IMR-90 (cell line): ENCODE results near the gene NEUROD2. TPM values are rescaled to one million over a fixed set of nuclear protein-coding genes. Genes with fewer than 3 reads are reported as not detected.

Experiments
- ATAC-seq: fragments of 200-7000 bp; cut with Tn5 transposase; 2 replicates; pipeline ENCODE4 v1.9.1; 2020; ENCODE audit warnings: low read depth, mild to moderate bottlenecking, moderate library complexity
- BruUV-seq: library from RNA; stranded (reverse); fragments of 400-500 nt; replicated peaks from 2 replicates; lab custom pipeline; 2021; lab: Mats Ljungman, UMichigan
- CTCF ChIA-PET: fragments of 300-600 bp; formaldehyde crosslinking; extraction: SDS; loops from one replicate; lab custom pipeline; 2021; ENCODE audit warnings: antibody characterized with exemption; lab: Yijun Ruan, JAX
- POLR2A ChIA-PET: fragments of 300-600 bp; sonication (Branson Sonifier 250); formaldehyde crosslinking; loops from one replicate; lab custom pipeline; 2022; ENCODE audit warnings: antibody characterized with exemption; ENCODE audit not compliant: unreplicated experiment; lab: Charles Lee
- DNase-seq: peaks from one replicate; pipeline ENCODE4 v3.0.0; 2013
- H2AFZ ChIP-seq: replicated peaks from 2 replicates; pipeline ENCODE3; 2013; ENCODE audit warnings: low read length, mild to moderate bottlenecking; ENCODE audit not compliant: poor library complexity
- H2AK5ac ChIP-seq: 2 replicates; pipeline ENCODE4 v1.6.1; 2013; ENCODE audit warnings: low read depth, low read length, inconsistent platforms
- H2AK9ac ChIP-seq: replicated peaks from 2 replicates; pipeline ENCODE3; 2013; ENCODE audit warnings: mild to moderate bottlenecking, low read depth, low read length, moderate library complexity; ENCODE audit not compliant: poor library complexity
- H2BK120ac ChIP-seq: 2 replicates; pipeline ENCODE4 v1.6.1; 2013; ENCODE audit warnings: low read depth, low read length, inconsistent platforms
- H2BK15ac ChIP-seq: 3 replicates; pipeline ENCODE4 v1.6.1; 2013; ENCODE audit warnings: low read depth, low read length, inconsistent platforms
- H2BK20ac ChIP-seq: 2 replicates; pipeline ENCODE4 v1.6.1; 2013; ENCODE audit warnings: low read depth, mild to moderate bottlenecking, inconsistent platforms, low read length, moderate library complexity
- H2BK5ac ChIP-seq: 2 replicates; pipeline ENCODE4 v1.6.1; 2013; ENCODE audit warnings: mild to moderate bottlenecking, low read depth, low read length, inconsistent platforms; ENCODE audit not compliant: poor library complexity, severe bottlenecking
- H3K14ac ChIP-seq: replicated peaks from 2 replicates; pipeline ENCODE4 v1.6.1; 2013; ENCODE audit warnings: low read depth, low read length, inconsistent platforms
- H3K18ac ChIP-seq: 2 replicates; pipeline ENCODE4 v1.6.1; 2013; ENCODE audit warnings: low read depth, low read length, control low read depth
- H3K23ac ChIP-seq: 2 replicates; pipeline ENCODE4 v1.6.1; 2013; ENCODE audit warnings: low read depth, low read length, inconsistent platforms
- H3K27ac ChIP-seq: 2 replicates; pipeline ENCODE4 v1.5.1; 2013; ENCODE audit warnings: mild to moderate bottlenecking, control low read depth, low read length; ENCODE audit not compliant: insufficient read depth
- H3K27me3 ChIP-seq: 2 replicates; pipeline ENCODE4 v1.6.1; 2013; ENCODE audit warnings: low read length; ENCODE audit not compliant: control insufficient read depth, insufficient read depth
- H3K36me3 ChIP-seq: 2 replicates; pipeline ENCODE4 v1.6.1; 2013; ENCODE audit warnings: low read length, mixed read lengths; ENCODE audit not compliant: control insufficient read depth, insufficient read depth
- H3K4ac ChIP-seq: 2 replicates; pipeline ENCODE4 v1.6.1; 2013; ENCODE audit warnings: low read depth, low read length, inconsistent platforms
- H3K4me1 ChIP-seq: 2 replicates; pipeline ENCODE4 v1.6.1; 2013; ENCODE audit warnings: low read length, mixed read lengths; ENCODE audit not compliant: control insufficient read depth, insufficient read depth
- H3K4me2 ChIP-seq: 2 replicates; pipeline ENCODE4 v1.6.1; 2013; ENCODE audit warnings: low read depth, mild to moderate bottlenecking, control low read depth, low read length, moderate library complexity
- H3K4me3 ChIP-seq: 2 replicates; pipeline ENCODE4 v1.5.1; 2013; ENCODE audit warnings: low read depth, mild to moderate bottlenecking, control low read depth, low read length, moderate library complexity; ENCODE audit not compliant: insufficient read depth
- H3K56ac ChIP-seq: 2 replicates; pipeline ENCODE4 v1.6.1; 2013; ENCODE audit warnings: low read length, inconsistent platforms; ENCODE audit not compliant: insufficient read depth; ENCODE audit errors: extremely low read depth
- H3K79me1 ChIP-seq, 2 experiments: 2 replicates each; pipeline ENCODE4 v1.6.1; 2013; ENCODE audit warnings: low read length in 2 of 2, inconsistent platforms in 1 of 2, low read depth in 1 of 2
- H3K9ac ChIP-seq: 2 replicates; pipeline ENCODE4 v1.6.1; 2013; ENCODE audit warnings: low read depth, low read length, control low read depth
- H3K9me1 ChIP-seq: 2 replicates; pipeline ENCODE4 v1.6.1; 2013; ENCODE audit warnings: low read length, inconsistent platforms; ENCODE audit not compliant: insufficient read depth
- H3K9me3 ChIP-seq: 2 replicates; pipeline ENCODE4 v1.6.1; 2013; ENCODE audit warnings: low read length; ENCODE audit not compliant: control insufficient read depth, insufficient read depth
- H4K20me1 ChIP-seq: 2 replicates; pipeline ENCODE4 v1.6.1; 2013; ENCODE audit warnings: low read length, inconsistent platforms; ENCODE audit not compliant: insufficient read depth
- H4K5ac ChIP-seq: 2 replicates; pipeline ENCODE4 v1.6.1; 2013; ENCODE audit warnings: mild to moderate bottlenecking, low read depth, low read length, control low read depth
- H4K8ac ChIP-seq, 2 experiments: 2 replicates each; pipeline ENCODE4 v1.6.1; 2013; ENCODE audit warnings: low read depth in 2 of 2, low read length in 2 of 2, control low read depth in 1 of 2, inconsistent platforms in 1 of 2
- H4K91ac ChIP-seq: 2 replicates; pipeline ENCODE4 v1.6.1; 2013; ENCODE audit warnings: low read depth, low read length, inconsistent platforms; ENCODE audit not compliant: insufficient read depth
- BHLHE40 ChIP-seq: fragments of 150-350 bp; IDR thresholded peaks from 2 replicates; pipeline ENCODE4 v1.6.1; 2016; ENCODE audit warnings: mild to moderate bottlenecking, low read depth, low read length
- CHD1 ChIP-seq: IDR thresholded peaks from 2 replicates; pipeline ENCODE4 v1.6.1; 2012; ENCODE audit warnings: low read depth, low read length, improper control_type of control experiment
- MAZ ChIP-seq: IDR thresholded peaks from 2 replicates; pipeline ENCODE4 v1.6.1; 2012; ENCODE audit warnings: low read depth, mild to moderate bottlenecking, low read length, improper control_type of control experiment, moderate library complexity, borderline replicate concordance
- MXI1 ChIP-seq: IDR thresholded peaks from 2 replicates; pipeline ENCODE4 v1.6.1; 2012; ENCODE audit warnings: low read depth, mild to moderate bottlenecking, low read length, moderate library complexity, borderline replicate concordance
- NFE2L2 ChIP-seq: fragments of 150-350 bp; IDR thresholded peaks from 2 replicates; pipeline ENCODE4 v1.6.1; 2016; ENCODE audit warnings: low read depth, mild to moderate bottlenecking, low read length
- RAD21 ChIP-seq: IDR thresholded peaks from 2 replicates; pipeline ENCODE4 v1.6.1; 2012; ENCODE audit warnings: low read length, improper control_type of control experiment
- RFX5 ChIP-seq: IDR thresholded peaks from 2 replicates; pipeline ENCODE4 v1.8.0; 2012; ENCODE audit warnings: low read depth, mild to moderate bottlenecking, low read length, moderate library complexity
- SMC3 ChIP-seq: fragments of 150-350 bp; IDR thresholded peaks from 2 replicates; pipeline ENCODE4 v1.6.1; 2016; ENCODE audit warnings: low read depth, mild to moderate bottlenecking, antibody characterized with exemption, low read length, moderate library complexity
- WGBS, 2 experiments: methylation state at CpG; one replicate each; pipeline versions ENCODE4 v1.1.5 to v1.1.7; 2013; ENCODE audit warnings: missing lambda C conversion rate in 2 of 2; ENCODE audit not compliant: insufficient read length in 1 of 2; ENCODE audit errors: extremely low coverage in 2 of 2; 5-methylcytosine and 5-hydroxymethylcytosine counted together
- dilution Hi-C: fragments of 300-500 bp; cut with HindIII; formaldehyde crosslinking; loops from one replicate; pipeline ENCODE4 v1.14.3; 2018; ENCODE audit warnings: low sequenced_read_pairs; ENCODE audit not compliant: unreplicated experiment
- in situ Hi-C: fragments of 300-500 bp; cut with MboI; formaldehyde crosslinking; loops from 3 replicates; pipeline ENCODE4 v1.14.3; 2019; ENCODE audit warnings: low sequenced_read_pairs, inconsistent platforms, mixed read lengths
- intact Hi-C: fragments of 100-400 bp; cut with micrococcal nuclease; formaldehyde crosslinking; loops from 2 replicates; pipeline ENCODE4 v1.10.0; 2022
- polyA plus RNA-seq, 3 experiments: library from polyadenylated mRNA; depleted of rRNA; stranded (reverse); fragments of >200 nt; gene quantifications; 2 replicates each; pipeline ENCODE4 v1.2.3, GENCODE V29; 2012; ENCODE audit warnings: low replicate concordance in 1 of 3
- total RNA-seq: library from RNA; depleted of rRNA; stranded (reverse); fragments of >200 nt; gene quantifications from 2 replicates; pipeline ENCODE4 v1.2.3, GENCODE V29; 2012

The NEUROD2 gene
- total and polyA plus RNA-seq, 2 of the 4 experiments (the other 2 are of a cell fraction) = not detected

- no peak for TF ChIP-seq NFE2L2
- TF ChIP-seq RFX5 = no peak
- TF ChIP-seq MXI1 = no peak
- no peak for TF ChIP-seq BHLHE40
- no peak for TF ChIP-seq CHD1
- TF ChIP-seq MAZ = no peak
- TF ChIP-seq SMC3 = no peak
- no peak for TF ChIP-seq RAD21
- no peak overlapping the region for H3K56ac ChIP-seq
- no peak overlapping the region for H3K9ac ChIP-seq
- WGBS, 2 experiments = no CpG with 5 or more reads among the region's 2 CpGs
- H2AFZ ChIP-seq = no peak overlapping the region
- no peak overlapping the region for H3K14ac ChIP-seq
- in situ Hi-C loops (no loop called here), intact Hi-C loops (no loop called here), dilution Hi-C loops (no loop called here)
- no peak overlapping the region for H4K5ac ChIP-seq
- no peaks in the 10 kb centered on the region for H4K20me1 ChIP-seq
- H3K4me1 ChIP-seq = no peaks in the 10 kb centered on the region
- POLR2A ChIA-PET = no interaction called here
- H3K27ac ChIP-seq = no peak overlapping the region
- no peak overlapping the region for H2BK120ac ChIP-seq
- no peak overlapping the region for H2BK20ac ChIP-seq
- no peak overlapping the region for H2AK9ac ChIP-seq
- DNase-seq = no peak
- no peaks in the 10 kb centered on the region for H3K79me1 ChIP-seq
- H3K23ac ChIP-seq = no peak overlapping the region
- 0 out of 2 replicates have a peak, but pooled peaks cover 4% of the 10 kb centered on the region for H3K9me1 ChIP-seq
- H4K8ac ChIP-seq = no peak overlapping the region
- H3K36me3 ChIP-seq = peaks cover 15% of the 10 kb centered on the region
- no peak overlapping the region for H2AK5ac ChIP-seq
- H3K4ac ChIP-seq = no peak overlapping the region
- no peak overlapping the region for H2BK15ac ChIP-seq
- CTCF ChIA-PET = interaction anchor here (0.6 kb wide), 1 partner anchor 106 kb away, joined by 3 read pairs; no protein-coding TSS in a partner anchor
- H3K4me2 ChIP-seq = no peak overlapping the region
- BruUV-seq = no TSS peak
- H3K9me3 ChIP-seq = peaks cover 2% of the 10 kb centered on the region; the same call in 1 of the 2 replicates
- no peak overlapping the region for H4K91ac ChIP-seq
- H3K4me3 ChIP-seq = no peak overlapping the region
- no peak for ATAC-seq
- H3K18ac ChIP-seq = no peak overlapping the region
- H2BK5ac ChIP-seq = no peak overlapping the region
- peaks cover 4% of the 10 kb centered on the region; the same call in 1 of the 2 replicates for H3K27me3 ChIP-seq
These were observed 35.6 kb downstream of the NEUROD2 start for GRCh38 chr17:39572121-39572520.
